ENCODE data around the gene HOXC10.
A peak's percentile ranks its signal among the peaks of the same experiment; 100 is the strongest.

The HOXC10 gene

GRCh38 chr12:53994009-53994263, 9.0 kb downstream of the HOXC10 start:
- no peak overlapping the region for H3K4me3 ChIP-seq (replicated peaks; ENCODE audit: low read depth, low read length)

GRCh38 chr12:53994264-53995001, 9.5 kb downstream of the HOXC10 start:
- peaks cover 11% of the 10 kb centered on the region for H3K27me3 ChIP-seq (replicated peaks; ENCODE audit: control insufficient read depth, insufficient read depth, low read length)
- no peak for TF ChIP-seq CTCF (IDR thresholded peaks at IDR 0.05; ENCODE audit: insufficient read depth, low read length, poor library complexity, severe bottlenecking)
- no peak for DNase-seq (ENCODE audit: extremely low read depth, insufficient read length)
- H3K36me3 ChIP-seq (ENCODE audit: control insufficient read depth, insufficient read depth, low read length), result no peaks in the 10 kb centered on the region
- H3K4me3 ChIP-seq (replicated peaks; ENCODE audit: low read depth, low read length), result no peak overlapping the region

More at GRCh38 chr12:53994009-53994263, 9.0 kb downstream of the HOXC10 start:
- TF ChIP-seq CTCF (IDR thresholded peaks at IDR 0.05; ENCODE audit: insufficient read depth, low read length, poor library complexity, severe bottlenecking), result no peak
- Histone ChIP-seq H3K27me3 (replicated peaks; ENCODE audit: control insufficient read depth, insufficient read depth, low read length) (peaks cover 11% of the 10 kb centered on the region), H3K36me3 (ENCODE audit: control insufficient read depth, insufficient read depth, low read length) (no peaks in the 10 kb centered on the region)
- DNase-seq (ENCODE audit: extremely low read depth, insufficient read length), result no peak

- peaks cover 11% of the 10 kb centered on the region for H3K27me3 ChIP-seq (replicated peaks; ENCODE audit: control insufficient read depth, insufficient read depth, low read length)
These were observed 10.0 kb downstream of the HOXC10 start for GRCh38 chr12:53995002-53995377.

GRCh38 chr12:53995378-53996239, 10.7 kb downstream of the HOXC10 start:
- DNase-seq (ENCODE audit: extremely low read depth, insufficient read length), result no peak
- Histone ChIP-seq H3K4me3 (replicated peaks; ENCODE audit: low read depth, low read length) (peak overlapping the region; percentile 58), H3K27me3 (replicated peaks; ENCODE audit: control insufficient read depth, insufficient read depth, low read length) (peaks cover 9% of the 10 kb centered on the region), H3K36me3 (ENCODE audit: control insufficient read depth, insufficient read depth, low read length) (no peaks in the 10 kb centered on the region)
- no peak for TF ChIP-seq CTCF (IDR thresholded peaks at IDR 0.05; ENCODE audit: insufficient read depth, low read length, poor library complexity, severe bottlenecking)

More at GRCh38 chr12:53995002-53995377, 10.0 kb downstream of the HOXC10 start:
- H3K4me3 ChIP-seq (replicated peaks; ENCODE audit: low read depth, low read length), result peak overlapping the region; percentile 58
- no peak for DNase-seq (ENCODE audit: extremely low read depth, insufficient read length)
- no peaks in the 10 kb centered on the region for H3K36me3 ChIP-seq (ENCODE audit: control insufficient read depth, insufficient read depth, low read length)
- TF ChIP-seq CTCF (IDR thresholded peaks at IDR 0.05; ENCODE audit: insufficient read depth, low read length, poor library complexity, severe bottlenecking), result no peak

- Histone ChIP-seq H3K4me3 (replicated peaks; ENCODE audit: low read depth, low read length) (peak overlapping the region; percentile 58), H3K27me3 (replicated peaks; ENCODE audit: control insufficient read depth, insufficient read depth, low read length) (peaks cover 8% of the 10 kb centered on the region), H3K36me3 (ENCODE audit: control insufficient read depth, insufficient read depth, low read length) (no peaks in the 10 kb centered on the region)
- no peak for DNase-seq (ENCODE audit: extremely low read depth, insufficient read length)
- no peak for TF ChIP-seq CTCF (IDR thresholded peaks at IDR 0.05; ENCODE audit: insufficient read depth, low read length, poor library complexity, severe bottlenecking)
These were observed 11.6 kb downstream of the HOXC10 start for GRCh38 chr12:53996240-53997203.
